Suppressor macrophage (primary cell): ENCODE data around the gene TUBGCP6.
"Not testable (repeated sequence)": the region's sequence is repeated elsewhere in the genome, so short reads cannot be mapped to it uniquely, and the experiment has no call there.

Experiments
- DNase-seq, 4 experiments: peaks; one replicate each; pipeline ENCODE4 v3.0.0-alpha.2; 2020 to 2022

The TUBGCP6 gene

DNA sequence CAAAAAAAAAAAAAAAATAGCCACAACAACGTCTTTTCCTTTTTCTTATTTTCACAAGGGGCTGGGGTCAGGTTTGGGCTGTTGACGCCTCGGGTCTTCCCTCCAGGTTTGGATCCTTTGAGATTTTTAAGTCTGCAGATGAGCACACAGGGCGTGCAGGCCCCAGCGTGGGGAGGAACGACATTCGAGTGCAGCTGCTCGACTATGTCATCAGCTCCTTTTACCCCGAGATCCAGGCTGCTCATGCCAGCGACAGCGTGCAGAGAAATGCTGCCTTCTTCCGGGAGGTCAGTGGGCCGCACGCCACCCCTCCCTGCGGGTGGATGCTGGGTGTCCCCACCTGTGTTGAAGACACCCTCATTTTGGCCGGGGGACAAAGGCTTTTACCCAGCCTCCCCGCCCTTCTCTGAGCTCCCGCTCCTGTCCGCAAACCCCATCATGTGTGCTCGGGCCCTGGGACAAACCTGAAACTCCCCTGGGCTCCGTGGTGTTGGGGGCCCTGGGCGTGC, 36.3 kb downstream of the TUBGCP6 start:
- no peak for DNase-seq

DNA sequence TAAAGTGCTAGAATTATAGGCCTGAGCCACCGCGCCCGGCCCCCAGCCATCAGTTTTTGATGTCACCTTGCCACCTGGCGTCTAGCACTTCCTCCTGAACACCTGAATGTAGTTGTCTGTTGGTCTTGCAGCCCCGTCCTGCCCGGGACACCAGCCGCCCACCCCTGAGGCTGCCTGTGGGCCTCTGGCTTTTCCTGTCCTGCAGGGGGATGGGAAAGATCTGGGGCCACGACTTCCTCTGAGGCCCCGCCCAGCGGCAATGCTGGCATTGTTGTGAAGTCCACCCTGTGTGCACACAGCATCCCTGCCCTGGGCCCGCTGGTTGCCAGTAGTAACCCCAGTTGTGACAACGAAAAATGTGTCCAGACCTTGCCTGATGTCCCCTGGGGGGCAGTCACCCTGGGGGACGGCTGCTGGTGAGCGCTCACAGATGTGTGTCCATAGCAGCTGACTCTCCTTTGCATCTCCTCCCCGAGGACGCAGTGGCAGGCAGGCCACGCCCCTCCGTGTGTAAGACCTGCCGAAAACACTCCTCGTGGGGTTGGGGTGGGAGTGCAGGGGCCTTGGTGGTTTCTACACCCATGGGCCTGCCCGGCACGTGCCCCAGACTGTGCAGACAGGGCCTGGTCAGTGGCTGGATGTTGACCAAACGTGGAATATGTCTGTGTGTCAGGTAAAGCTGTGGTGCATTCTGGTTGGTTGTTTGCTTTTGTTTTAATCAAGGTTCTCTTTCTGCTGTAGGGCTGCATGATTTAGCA, 37.3 kb downstream of the TUBGCP6 start:
- no peak for DNase-seq

DNA sequence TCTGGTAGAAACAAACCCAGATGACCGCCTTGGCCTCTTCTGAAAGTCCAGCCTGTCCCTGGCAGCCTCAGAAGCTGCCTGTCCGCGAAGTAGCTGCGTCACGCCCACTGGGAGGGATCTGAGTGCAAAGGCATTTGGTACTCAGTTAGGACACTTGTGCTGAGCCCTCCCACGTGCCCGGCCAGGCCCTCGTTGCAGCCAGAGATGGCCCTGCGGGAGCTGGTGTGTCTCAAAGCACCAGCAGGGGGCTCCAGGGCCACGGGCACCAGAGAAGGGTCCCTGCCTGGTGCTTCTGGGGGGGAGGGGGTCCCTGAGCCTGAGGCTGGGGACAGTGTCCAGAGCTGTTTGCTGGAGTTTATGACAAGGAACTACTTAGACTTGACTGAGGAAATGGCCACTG, 38.2 kb downstream of the TUBGCP6 start:
- peak; percentile 36 to 71 (median 52) for DNase-seq

DNA sequence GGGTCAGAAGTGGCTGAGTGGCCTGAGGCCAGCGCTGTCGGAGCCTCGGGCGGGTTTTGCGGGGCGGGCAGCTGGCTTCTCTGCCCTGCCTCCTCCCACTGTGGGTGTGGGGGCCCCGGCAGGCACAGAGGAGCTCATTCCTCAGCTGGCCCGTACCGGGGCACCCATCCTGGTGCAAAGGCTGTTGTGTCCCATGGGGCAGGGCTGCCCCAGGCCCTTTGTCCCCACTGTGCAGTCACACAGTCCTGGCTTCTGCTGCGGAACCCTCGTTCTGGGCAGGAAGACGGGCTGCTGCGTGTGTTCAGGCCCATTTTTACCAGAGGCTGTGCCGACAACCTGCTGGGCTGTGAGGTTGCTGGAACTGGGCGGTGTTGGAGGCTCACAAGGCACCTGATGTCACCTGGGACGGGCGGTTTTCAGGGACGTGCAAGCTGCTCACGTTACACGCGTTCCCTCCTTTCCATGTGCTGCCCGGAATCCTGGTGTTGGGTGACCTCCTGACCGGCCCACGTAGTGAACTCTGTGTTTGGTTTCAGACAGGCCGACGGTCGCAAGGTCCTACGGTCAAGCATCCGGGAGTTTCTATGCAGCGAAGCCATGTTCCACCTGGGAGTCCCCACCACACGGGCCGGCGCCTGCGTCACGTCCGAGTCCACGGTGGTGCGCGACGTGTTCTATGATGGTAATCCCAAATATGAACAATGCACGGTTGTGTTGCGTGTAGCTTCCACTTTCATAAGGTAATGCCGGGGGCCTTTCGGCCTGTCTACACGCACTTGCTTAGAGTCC, 38.8 kb downstream of the TUBGCP6 start:
- no peak for DNase-seq

DNA sequence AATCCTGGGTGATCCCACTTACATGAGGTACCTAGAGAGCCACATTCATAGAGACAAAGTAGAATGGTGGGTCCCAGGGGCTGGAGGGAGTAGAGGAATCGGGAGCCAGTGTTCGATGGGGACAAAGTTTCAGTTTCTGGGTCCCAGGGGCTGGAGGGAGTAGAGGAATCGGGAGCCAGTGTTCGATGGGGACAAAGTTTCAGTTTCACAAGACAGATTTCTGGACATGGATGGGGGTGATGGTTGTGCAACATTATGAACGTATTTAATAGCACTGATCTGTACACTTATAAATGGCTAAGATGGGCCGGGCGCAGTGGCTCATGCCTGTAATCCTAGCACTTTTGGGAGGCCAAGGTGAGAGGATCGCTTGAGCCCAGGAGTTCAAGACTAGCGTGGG, 39.8 kb downstream of the TUBGCP6 start:
- not testable (repeated sequence) for DNase-seq

DNA sequence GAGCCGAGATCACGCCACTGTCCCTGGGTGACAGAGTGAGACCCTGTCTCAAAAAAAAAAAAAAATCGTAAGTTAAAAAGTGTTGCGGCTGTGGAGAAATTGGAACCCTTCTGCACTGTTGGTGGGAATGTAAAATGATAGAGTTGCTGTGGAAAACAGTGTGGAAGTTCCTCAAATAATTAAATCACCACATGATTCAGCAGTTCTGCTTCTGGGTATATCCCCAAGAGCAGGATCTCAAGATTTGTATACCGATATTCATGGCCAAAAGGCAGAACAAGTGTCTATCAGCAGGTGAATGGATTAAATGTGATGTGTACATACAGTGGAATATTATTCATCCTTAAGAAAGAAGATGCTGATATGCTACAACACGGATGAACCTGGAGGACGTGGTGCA, 40.3 kb downstream of the TUBGCP6 start:
- peak in 3 of 4 experiments; percentile 33 to 73 (median 67) for DNase-seq

DNA sequence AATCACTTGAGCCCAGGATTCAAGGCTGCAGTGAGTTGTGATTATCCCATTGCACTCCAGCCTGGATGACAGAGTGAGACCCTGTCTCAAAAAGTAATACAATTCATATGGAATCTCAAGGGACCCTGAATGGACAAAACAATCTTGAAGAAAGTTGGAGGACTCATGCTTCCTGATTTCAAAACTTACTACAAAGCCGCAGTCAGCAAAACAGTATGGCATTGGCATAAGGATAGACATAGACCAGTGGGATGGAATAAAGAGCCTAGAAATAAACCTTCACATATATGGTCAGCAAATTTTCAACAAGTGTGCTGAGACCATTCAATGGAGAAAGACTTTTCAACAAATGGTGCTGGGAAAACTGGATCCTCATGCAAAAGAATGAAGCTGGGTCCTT, 41.5 kb downstream of the TUBGCP6 start:
- no peak for DNase-seq

DNA sequence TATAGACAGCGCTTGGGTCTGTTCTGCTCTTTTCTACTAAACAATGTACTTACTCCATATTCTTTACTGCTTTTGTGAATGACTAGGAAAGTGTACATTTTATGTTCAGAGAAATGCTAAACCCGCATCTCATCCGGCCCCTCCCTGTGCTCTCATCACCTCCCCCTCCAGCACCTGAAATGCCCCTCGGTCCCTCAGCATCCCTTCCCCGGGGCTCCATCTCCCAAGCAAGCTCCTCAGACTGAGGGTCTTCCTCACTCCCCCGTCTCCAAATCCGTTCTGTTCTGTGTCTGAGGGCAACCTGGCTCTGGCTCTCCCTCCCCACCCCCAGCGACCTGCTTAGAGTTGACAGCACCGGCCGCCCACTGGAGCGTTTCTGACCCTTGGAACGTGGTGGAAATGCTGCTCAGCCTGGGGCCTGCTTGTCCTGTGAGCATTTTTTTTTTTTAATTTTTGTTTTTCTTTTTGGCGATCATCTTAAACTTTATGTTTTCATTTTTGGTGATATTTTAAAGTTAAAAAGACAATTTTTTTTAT, 42.6 kb downstream of the TUBGCP6 start:
- no peak for DNase-seq

DNA sequence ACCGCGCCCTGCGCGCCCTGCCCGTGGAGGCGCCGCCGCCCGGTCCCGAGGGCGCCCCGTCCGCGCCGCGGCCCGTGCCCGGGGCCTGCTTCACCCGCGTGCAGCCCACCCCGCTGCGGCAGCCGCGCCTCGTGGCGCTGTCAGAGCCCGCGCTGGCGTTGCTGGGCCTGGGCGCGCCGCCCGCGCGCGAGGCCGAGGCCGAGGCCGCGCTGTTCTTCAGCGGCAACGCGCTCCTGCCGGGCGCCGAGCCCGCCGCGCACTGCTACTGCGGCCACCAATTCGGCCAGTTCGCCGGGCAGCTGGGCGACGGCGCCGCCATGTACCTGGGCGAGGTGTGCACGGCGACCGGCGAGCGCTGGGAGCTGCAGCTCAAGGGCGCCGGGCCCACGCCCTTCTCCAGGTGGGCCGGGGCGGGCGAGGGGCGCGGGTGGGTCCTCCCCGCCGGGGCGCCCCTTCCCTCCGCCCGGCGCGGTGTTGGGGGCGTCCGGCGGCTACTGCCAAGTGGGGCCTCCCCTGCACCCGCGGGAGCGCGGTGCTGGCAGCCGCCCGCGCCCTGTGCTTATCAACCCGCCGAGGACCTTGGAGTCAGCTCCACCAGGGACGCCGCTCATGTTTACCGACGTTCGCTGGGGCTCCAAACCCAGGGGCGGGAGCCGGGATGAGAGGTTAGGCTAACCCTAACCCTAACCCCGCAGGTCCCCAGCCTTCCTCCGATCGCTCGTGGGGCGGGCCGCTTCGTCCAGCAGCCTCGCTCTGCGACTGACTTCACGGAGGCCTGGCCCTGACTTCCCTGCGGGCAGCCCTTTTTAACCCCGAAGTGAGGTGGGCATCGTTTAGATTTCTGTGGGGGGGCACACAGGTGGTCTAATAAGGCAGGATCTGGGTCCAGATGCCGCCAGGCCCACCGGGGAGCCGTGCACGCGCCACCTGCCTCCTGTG, 43.4 kb downstream of the TUBGCP6 start:
- peak in 3 of 4 experiments; percentile 40 to 69 (median 49) for DNase-seq

DNA sequence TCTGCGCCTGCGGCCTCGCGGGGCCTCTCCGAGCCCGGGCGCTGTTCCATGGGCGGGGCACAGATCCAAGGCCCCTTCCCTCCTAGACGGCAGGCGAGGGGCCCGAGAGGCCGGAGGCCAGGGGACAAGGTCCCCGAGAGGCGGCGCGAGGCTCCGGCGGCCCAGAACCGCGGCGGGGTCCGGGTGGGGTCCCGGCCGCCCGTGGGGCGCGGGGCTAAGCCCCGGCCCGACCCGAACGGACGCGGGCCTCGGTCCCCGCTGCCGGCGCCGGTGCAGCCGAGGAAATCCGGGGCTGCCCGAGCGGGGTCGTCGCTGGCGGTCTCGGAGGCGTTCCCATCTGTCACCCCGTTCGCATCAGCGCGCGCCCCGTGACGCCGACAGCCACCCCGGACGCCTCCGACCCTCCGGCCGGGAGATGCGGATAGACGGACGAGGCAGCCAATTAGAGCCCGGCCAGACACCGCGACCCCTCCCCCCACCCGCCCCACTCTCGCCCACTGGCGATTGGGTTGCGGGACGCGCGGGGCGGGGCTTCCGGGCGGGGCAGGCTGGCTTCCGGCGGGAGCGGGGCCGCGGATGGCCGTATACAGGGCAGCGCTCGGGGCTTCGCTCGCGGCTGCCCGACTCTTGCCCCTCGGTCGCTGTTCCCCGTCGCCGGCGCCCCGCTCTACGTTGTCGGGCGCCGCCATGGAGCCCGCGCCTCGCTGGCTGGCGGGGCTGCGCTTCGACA, 44.2 kb downstream of the TUBGCP6 start, which contains the start of gene SELENOO:
Gene SELENOO (plus strand): TSS at position 551 of the 730 bp plus-strand sequence. CDS start 26 bp downstream, at position 577.
- DNase-seq = peak; percentile 92 to 97 (median 95)

DNA sequence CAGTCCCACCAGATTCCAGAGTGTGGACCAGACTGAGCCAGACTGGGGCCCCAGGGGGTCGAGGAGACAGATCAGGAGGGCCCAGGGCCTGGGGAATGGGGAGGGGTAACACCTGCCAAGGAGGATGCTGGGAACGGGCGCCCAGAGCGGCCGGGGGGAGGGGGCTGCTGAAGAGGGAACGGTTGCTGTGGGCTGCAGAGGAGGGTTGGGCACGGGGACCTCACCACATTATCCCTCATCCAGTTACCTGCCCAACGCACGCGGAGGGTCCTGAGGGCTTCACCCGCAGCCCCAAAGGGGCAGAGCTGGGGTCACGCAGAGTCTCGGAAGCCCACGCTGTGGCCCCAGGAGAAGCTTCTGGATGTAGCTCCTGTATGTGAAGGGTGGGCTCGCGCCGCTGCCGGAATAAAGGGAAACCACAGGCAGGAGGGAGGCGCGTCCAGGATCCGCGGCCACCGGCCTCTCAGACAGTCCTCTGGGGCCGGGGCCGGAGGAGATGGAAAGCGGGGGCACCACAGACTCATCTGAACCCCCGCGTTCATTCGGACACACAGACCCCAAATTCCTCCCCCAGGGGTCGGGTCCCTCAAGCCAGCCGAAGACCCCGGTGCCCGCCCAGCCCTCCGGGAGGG, 44.9 kb downstream of the TUBGCP6 start:
- DNase-seq = peak in 3 of 4 experiments; percentile 28 to 59 (median 32)

DNA sequence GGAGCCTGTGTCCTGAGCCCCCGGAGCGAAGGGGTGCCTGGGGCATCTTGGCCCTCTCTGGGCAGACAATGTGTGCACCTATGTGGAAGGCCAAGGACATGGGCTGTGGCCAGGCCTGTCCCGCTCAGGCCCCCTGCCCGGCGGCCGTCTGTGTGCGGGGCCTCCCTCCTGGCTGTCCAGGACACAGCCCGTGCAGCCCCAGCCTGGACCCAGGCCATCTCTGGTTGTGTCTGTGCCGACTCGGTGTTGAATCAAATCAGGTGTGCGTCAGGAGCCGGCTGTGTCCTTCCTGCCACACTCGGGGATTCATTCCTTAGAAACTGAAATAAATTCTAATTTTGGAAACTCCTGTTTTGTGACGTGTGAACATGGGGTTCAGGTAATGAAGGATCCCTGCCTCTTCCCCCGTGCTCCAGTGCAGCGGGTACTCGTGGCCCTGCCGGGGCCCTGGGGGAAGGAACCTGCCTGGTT, 45.5 kb downstream of the TUBGCP6 start:
- no peak for DNase-seq

DNA sequence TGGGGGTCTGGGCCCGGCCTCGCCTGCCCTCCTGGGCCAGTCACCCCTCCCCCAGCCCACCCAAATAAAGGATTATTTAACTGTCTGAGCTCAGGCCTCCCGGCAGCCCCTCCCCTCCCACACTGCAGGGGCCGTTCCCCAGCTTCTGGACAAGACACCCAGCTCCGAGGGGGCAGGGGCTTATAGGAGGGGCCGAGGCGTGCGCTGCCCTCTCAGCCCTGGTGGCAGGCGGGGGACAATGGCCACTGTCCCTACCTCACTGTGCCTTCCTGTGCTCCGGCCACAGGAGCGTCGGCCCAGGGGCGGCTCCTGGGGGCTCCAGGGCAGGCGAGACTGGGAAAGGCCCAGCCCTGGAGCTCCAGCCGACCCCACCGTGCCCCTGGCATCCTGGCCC, 46.2 kb downstream of the TUBGCP6 start:
- no peak for DNase-seq

DNA sequence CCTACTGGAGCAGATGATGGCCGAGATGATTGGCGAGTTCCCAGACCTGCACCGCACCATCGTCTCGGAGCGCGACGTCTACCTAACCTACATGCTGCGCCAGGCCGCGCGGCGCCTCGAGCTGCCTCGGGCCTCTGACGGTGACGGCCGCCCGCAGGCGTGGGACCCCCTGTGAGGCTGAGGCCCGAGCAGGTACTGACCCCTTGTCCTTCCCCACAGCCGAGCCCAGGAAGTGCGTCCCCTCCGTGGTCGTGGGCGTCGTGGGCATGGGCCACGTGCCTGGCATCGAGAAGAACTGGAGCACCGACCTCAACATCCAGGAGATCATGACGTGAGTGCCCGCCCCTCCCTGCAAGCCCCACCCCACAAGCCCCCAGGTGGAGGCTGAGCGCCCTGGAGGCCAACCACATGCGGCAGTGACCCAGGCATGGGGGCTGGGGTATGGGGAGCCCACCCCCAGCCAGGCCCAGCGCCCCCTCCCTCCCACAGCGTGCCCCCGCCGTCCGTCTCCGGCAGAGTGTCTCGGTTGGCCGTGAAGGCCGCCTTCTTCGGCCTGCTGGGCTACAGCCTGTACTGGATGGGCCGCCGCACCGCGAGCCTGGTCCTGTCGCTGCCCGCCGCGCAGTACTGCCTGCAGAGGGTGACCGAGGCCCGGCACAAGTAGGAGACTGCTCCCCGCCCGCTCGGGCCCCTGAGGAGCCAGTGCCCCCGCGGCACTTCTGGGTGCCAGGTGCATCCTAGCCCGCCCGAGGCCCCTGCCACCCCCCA, 46.8 kb downstream of the TUBGCP6 start:
- no peak for DNase-seq

DNA sequence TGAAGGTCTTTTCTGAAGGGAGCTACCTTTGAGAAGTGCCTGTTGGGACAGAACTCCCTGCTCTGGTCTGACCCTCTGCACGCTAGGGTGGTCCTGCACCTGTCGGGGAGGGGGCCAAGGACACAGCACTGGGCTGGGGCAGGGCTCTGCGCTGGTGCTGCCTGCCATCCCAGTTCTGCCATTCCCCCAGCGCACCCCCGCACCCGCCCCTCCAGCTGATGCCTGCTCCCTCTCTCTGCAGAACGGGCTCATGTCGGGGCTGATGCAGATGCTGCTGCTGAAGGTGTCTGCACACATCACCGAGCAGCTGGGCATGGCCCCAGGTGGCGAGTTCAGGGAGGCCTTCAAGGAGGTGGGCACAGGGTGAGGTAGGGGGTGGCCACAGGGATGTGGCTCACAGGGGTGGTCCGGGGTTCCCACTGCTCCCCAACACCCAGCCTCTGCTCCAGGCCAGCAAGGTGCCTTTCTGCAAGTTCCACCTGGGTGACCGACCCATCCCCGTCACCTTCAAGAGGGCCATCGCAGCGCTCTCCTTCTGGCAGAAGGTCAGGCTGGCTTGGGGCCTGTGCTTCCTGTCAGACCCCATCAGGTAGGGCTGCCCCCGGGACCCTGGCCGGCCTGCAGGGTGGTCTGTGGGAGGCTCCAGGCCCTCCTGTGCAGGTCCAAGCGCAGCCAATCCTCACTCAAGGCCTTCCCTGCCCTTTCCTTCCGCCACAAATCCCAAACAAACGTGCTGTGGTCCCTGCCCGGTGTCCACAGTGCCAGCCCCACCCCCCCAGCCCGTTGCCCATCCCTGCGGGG, 47.6 kb downstream of the TUBGCP6 start:
- DNase-seq = no peak

DNA sequence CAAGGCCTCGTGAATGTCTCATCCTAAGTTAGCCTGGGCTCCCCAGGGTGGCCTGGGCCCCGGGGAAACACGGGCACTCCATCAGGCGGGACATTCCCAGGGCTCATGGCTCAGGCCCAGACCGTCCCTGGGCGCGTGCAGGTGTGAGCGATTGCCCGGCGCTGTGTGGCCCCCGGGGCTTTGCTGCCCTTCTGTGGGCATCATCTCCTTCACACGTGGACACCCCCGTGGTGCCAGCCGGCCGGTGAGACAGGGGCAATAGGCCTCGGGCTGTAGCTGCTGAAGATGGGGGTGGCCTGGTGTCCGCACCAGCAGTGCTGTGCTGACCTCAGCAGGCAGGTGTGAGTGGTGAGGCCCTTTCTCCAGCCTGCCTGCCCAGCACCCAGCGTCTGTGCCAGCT, 48.6 kb downstream of the TUBGCP6 start:
- DNase-seq = no peak

DNA sequence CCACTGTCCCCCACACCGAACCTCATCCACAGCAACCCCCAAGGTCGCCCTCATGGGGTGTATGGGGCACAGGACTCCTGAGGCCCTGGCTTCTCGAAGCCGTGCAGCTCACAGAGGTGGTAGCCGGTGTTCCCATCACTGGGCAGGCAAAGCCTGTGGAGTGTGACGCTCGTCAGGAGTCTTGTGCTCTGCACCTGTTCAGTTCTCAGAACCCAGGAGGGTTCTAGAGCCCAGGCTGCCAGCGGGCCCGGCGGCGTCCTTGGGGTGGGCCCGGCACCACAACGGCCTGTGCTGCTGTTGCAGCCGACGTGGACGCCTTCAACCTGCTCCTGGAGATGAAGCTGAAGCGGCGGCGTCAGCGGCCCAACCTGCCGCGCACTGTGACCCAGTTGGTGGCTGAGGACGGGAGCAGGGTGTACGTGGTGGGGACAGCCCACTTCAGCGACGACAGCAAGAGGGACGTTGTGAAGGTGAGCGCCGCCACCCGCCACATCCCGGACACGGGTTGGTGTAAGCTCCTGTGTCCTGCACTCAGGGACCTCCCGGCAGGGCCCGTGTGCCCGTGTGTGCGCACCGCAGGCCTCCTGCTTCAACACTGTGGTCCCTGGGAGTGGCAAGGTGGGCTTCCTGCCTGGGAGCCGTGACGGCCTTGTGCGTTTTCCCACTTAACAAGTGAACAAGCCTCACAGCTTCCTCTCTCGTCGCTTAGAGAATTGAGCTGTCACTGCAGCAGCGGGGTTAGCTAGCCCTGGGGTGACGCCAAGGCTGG, 50.6 kb downstream of the TUBGCP6 start:
- no peak for DNase-seq

DNA sequence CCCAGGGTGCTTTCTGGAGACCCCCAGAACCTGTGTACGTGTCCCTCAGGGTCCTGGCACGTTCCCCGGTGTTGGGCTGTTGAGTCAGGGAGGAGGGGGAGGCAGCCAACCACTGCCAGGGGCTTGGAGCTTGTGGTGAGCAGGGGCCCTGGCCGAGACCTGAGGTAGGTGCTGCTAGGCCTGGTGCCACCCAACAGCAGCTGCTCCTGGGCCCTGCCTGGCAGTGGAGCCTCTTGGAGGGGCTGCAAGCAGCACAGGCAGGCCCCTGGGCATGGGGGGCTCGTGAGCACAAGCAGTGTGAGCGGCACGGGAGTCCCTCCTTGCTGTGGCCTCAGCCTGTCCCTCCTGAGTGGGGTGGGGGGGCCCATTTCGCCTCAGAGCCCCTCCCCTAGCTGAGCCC, 51.2 kb downstream of the TUBGCP6 start:
- no peak for DNase-seq
